ENCODE data around the gene TOM1L2.

DNA sequence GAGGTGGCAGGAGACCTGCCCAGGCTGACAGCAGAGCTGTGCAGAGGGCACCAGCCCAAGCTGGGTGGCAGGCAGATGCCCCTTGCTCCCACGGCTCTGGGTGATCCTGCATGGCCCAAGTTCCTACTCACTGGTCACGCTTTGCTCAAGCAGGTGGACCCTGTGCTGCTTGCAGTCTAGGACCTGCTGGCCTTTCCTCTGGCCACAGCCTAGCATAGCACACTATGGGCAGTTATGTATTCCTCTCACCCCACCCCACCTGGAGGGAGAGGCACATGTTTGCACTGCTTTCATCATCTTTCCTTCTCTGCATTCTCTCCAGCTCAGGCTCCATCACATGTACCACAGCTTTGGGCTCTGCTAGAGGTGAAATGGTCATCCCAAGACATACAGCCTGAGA, 115.8 kb downstream of the TOM1L2 start:
- TF ChIP-seq, protein P1, sequence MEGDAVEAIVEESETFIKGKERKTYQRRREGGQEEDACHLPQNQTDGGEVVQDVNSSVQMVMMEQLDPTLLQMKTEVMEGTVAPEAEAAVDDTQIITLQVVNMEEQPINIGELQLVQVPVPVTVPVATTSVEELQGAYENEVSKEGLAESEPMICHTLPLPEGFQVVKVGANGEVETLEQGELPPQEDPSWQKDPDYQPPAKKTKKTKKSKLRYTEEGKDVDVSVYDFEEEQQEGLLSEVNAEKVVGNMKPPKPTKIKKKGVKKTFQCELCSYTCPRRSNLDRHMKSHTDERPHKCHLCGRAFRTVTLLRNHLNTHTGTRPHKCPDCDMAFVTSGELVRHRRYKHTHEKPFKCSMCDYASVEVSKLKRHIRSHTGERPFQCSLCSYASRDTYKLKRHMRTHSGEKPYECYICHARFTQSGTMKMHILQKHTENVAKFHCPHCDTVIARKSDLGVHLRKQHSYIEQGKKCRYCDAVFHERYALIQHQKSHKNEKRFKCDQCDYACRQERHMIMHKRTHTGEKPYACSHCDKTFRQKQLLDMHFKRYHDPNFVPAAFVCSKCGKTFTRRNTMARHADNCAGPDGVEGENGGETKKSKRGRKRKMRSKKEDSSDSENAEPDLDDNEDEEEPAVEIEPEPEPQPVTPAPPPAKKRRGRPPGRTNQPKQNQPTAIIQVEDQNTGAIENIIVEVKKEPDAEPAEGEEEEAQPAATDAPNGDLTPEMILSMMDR (IDR thresholded peaks at IDR 0.05; ENCODE audit: low read depth, low read length, poor library complexity, severe bottlenecking): no peak
- no peak for TF ChIP-seq EZH2phosphoT487 (IDR thresholded peaks at IDR 0.05; ENCODE audit: borderline replicate concordance, low read length)
